IPS-15b (cell line): ENCODE data around the gene SF1.

ENCODE experiments used
- H3K27me3 ChIP-seq: one replicate; pipeline ENCODE4 v1.6.1; 2013; ENCODE audit warnings: low read length; ENCODE audit not compliant: control insufficient read depth, insufficient read depth
- H3K36me3 ChIP-seq: one replicate; pipeline ENCODE4 v1.6.1; 2013; ENCODE audit warnings: low read length; ENCODE audit not compliant: control insufficient read depth, insufficient read depth
- H3K4me1 ChIP-seq: one replicate; pipeline ENCODE4 v1.6.1; 2013; ENCODE audit warnings: mild to moderate bottlenecking, low read length; ENCODE audit not compliant: control insufficient read depth, insufficient read depth
- H3K4me3 ChIP-seq: one replicate; pipeline ENCODE4 v1.5.1; 2013; ENCODE audit warnings: low read depth, low read length
- H3K9ac ChIP-seq: one replicate; pipeline ENCODE4 v1.6.1; 2013; ENCODE audit warnings: low read depth, mild to moderate bottlenecking, low read length
- H3K9me3 ChIP-seq: one replicate; pipeline ENCODE4 v1.6.1; 2013; ENCODE audit warnings: mild to moderate bottlenecking, low read length; ENCODE audit not compliant: control insufficient read depth, insufficient read depth

SF1 gene

GRCh38 chr11:64788321-64789215 is 10.2 kb upstream of the SF1 start:
- Histone ChIP-seq H3K9me3 (no peaks in the 10 kb centered on the region), H3K9ac (no peak overlapping the region), H3K36me3 (peaks cover 6% of the 10 kb centered on the region), H3K27me3 (no peaks in the 10 kb centered on the region), H3K4me1 (no peaks in the 10 kb centered on the region), H3K4me3 (no peak overlapping the region)

DNA sequence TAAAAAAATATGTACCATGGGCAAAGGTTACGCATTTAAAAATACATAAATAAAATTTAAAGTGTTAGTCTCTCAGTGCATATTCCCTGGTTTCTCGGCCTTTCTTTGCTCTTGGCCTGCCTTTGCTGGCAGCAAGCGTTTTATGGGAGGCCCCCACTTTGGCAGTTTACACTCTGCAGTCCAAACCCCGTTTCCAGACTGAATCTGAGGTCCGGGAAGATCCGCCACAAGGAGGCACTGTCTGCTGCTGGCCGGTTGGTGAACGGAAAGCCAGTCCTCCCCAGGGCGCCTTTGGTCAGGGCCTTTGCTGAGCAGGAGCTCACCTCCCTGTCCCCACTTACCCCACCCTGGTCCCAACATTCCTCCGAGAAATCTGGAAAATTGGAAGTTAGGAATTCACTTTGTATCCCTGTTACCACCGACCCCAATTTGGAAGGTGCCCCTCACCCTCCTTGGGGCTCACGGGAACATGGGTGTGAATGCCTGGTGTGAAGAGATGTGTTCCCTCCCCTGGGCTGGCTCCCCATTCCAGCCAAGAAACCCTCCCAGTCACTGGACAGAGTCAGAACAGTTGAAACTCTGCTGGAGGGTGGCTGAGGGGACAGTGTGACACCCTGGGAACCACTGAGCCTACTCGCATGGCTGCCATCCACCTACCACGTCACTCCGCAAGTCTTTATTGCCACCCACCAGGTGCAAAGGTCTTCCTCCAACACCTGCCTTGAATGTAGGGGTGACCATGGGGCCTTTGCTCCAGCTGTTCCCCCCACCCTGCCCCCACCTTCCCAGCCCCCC is 9.4 kb upstream of the SF1 start:
- H3K4me3 ChIP-seq = no peak overlapping the region
- no peak overlapping the region for H3K9ac ChIP-seq
- H3K4me1 ChIP-seq = no peaks in the 10 kb centered on the region
- H3K27me3 ChIP-seq = no peaks in the 10 kb centered on the region
- no peaks in the 10 kb centered on the region for H3K9me3 ChIP-seq
- peaks cover 6% of the 10 kb centered on the region for H3K36me3 ChIP-seq

GRCh38 chr11:64786308-64786707 is 8.0 kb upstream of the SF1 start:
- H3K27me3 ChIP-seq = no peaks in the 10 kb centered on the region
- no peak overlapping the region for H3K4me3 ChIP-seq
- no peaks in the 10 kb centered on the region for H3K4me1 ChIP-seq
- peaks cover 6% of the 10 kb centered on the region for H3K36me3 ChIP-seq
- H3K9me3 ChIP-seq = no peaks in the 10 kb centered on the region
- H3K9ac ChIP-seq = no peak overlapping the region

DNA sequence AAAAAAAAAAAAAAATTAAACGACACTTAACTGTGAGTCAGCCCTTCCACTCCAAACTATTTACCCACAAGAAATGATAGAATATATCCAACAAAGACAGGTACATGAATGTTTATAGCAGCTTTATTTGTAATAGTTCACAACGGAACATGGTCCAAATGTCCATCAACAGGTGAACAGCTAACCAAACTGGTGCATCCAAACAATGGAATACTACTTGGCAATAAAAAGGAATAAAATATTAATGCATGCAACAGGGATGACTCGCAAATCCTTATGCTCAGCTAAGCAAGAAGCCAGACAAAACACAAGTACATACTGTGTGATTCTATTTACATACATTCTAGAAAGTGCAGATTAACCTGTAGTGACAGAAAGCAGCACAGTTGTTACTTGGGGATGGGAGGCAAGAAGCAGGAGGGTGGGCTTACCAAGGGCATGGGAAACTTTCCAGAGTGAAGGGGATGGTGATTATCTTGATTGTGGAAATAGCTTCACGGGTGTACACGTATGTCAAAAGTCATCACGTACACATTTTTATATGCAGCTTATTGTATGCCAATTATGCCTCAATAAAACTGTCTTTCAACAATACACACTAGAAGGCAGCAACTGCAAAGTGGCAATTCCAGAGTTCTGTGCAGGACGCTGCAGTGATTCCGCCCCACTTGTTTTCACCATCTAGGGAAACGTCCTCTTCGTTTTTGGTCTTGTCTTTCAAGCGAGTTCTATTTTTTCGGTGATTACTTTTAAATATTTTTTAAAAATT is 6.7 kb upstream of the SF1 start:
- peaks cover under 1% of the 10 kb centered on the region for H3K36me3 ChIP-seq
- no peak overlapping the region for H3K4me3 ChIP-seq
- H3K4me1 ChIP-seq = no peaks in the 10 kb centered on the region
- H3K9ac ChIP-seq = no peak overlapping the region
- no peaks in the 10 kb centered on the region for H3K9me3 ChIP-seq
- no peaks in the 10 kb centered on the region for H3K27me3 ChIP-seq

DNA sequence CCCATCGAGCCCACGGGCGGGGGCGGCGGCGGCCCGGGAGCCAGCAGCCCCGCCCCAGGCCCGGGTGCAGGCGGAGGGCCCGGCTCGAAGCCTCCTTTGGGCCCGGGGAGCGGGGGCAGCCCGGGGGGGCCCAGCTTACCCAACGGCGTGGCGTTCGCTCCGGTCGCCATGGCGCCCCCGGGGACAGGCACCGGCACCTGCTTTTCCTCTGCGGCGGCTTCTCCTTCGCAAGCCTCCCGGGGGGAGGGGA is 194 bp downstream of the SF1 start:
- Histone ChIP-seq H3K36me3 (peaks cover 26% of the 10 kb centered on the region), H3K4me1 (peaks cover 7% of the 10 kb centered on the region), H3K9ac (peak overlapping the region; percentile 80), H3K4me3 (peak overlapping the region; percentile 48), H3K9me3 (no peaks in the 10 kb centered on the region), H3K27me3 (no peaks in the 10 kb centered on the region)

GRCh38 chr11:64777449-64778222 is 706 bp downstream of the SF1 start:
- peaks cover 30% of the 10 kb centered on the region for H3K36me3 ChIP-seq
- peak overlapping the region; percentile 80 for H3K9ac ChIP-seq
- H3K27me3 ChIP-seq = no peaks in the 10 kb centered on the region
- H3K9me3 ChIP-seq = no peaks in the 10 kb centered on the region
- peaks cover 7% of the 10 kb centered on the region for H3K4me1 ChIP-seq
- peak overlapping the region; percentile 77 for H3K4me3 ChIP-seq

- peak overlapping the region; percentile 77 for H3K4me3 ChIP-seq
- peaks cover 33% of the 10 kb centered on the region for H3K36me3 ChIP-seq
- H3K4me1 ChIP-seq = peaks cover 7% of the 10 kb centered on the region
- H3K27me3 ChIP-seq = no peaks in the 10 kb centered on the region
- H3K9me3 ChIP-seq = no peaks in the 10 kb centered on the region
- H3K9ac ChIP-seq = peak overlapping the region; percentile 29
These were observed 1.5 kb downstream of the SF1 start for GRCh38 chr11:64776875-64777274.

- Histone ChIP-seq H3K36me3 (peaks cover 36% of the 10 kb centered on the region), H3K9me3 (no peaks in the 10 kb centered on the region), H3K9ac (peak overlapping the region; percentile 29), H3K27me3 (no peaks in the 10 kb centered on the region), H3K4me3 (peak overlapping the region; percentile 77), H3K4me1 (peaks cover 7% of the 10 kb centered on the region)
These were observed 1.9 kb downstream of the SF1 start for GRCh38 chr11:64776425-64776824.

GRCh38 chr11:64774144-64774543 is 4.2 kb downstream of the SF1 start:
- no peak overlapping the region for H3K4me3 ChIP-seq
- H3K36me3 ChIP-seq = peaks cover 57% of the 10 kb centered on the region
- H3K4me1 ChIP-seq = peaks cover 7% of the 10 kb centered on the region

GRCh38 chr11:64772303-64773018 is 5.9 kb downstream of the SF1 start:
- H3K4me1 ChIP-seq = peaks cover 7% of the 10 kb centered on the region
- no peak overlapping the region for H3K4me3 ChIP-seq

More at GRCh38 chr11:64774144-64774543, 4.2 kb downstream of the SF1 start:
- H3K9me3 ChIP-seq = no peaks in the 10 kb centered on the region
- H3K27me3 ChIP-seq = no peaks in the 10 kb centered on the region
- H3K9ac ChIP-seq = no peak overlapping the region

More at GRCh38 chr11:64772303-64773018, 5.9 kb downstream of the SF1 start:
- Histone ChIP-seq H3K36me3 (peaks cover 74% of the 10 kb centered on the region), H3K27me3 (no peaks in the 10 kb centered on the region), H3K9ac (no peak overlapping the region), H3K9me3 (no peaks in the 10 kb centered on the region)
